Measurements from ENCODE around the gene SNX25.

Gene SNX25

DNA sequence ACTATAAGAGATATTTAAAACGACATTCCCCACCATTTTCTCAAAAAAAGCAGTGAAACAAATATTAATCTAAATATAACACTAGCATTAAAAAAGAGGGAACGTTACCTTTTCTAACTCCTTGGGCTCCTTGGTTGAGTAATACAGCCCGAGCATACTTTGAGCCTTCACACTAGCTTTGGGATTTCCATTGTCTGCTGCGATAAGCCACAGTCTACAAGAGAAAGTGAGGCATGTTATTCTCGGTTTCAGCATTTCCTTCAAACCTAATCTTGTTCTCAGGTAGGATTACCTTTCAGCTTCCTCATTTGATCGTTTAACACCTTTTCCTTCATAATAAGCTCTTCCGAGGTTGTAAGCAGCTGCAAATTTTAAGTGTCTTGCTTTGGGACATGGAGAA, 164.6 kb downstream of the SNX25 start:
- peaks cover 39% of the 10 kb centered on the region for H3K36me3 ChIP-seq (ENCODE audit: insufficient read depth, low read length)
- H3F3A ChIP-seq (ENCODE audit: insufficient read depth, low read length): no peaks in the 10 kb centered on the region
- H2AFZ ChIP-seq (ENCODE audit: low read length): no peak overlapping the region
- no peak for TF ChIP-seq EZH2 (IDR thresholded peaks at IDR 0.05; ENCODE audit: borderline replicate concordance, low read length)
- TF ChIP-seq, protein P1, sequence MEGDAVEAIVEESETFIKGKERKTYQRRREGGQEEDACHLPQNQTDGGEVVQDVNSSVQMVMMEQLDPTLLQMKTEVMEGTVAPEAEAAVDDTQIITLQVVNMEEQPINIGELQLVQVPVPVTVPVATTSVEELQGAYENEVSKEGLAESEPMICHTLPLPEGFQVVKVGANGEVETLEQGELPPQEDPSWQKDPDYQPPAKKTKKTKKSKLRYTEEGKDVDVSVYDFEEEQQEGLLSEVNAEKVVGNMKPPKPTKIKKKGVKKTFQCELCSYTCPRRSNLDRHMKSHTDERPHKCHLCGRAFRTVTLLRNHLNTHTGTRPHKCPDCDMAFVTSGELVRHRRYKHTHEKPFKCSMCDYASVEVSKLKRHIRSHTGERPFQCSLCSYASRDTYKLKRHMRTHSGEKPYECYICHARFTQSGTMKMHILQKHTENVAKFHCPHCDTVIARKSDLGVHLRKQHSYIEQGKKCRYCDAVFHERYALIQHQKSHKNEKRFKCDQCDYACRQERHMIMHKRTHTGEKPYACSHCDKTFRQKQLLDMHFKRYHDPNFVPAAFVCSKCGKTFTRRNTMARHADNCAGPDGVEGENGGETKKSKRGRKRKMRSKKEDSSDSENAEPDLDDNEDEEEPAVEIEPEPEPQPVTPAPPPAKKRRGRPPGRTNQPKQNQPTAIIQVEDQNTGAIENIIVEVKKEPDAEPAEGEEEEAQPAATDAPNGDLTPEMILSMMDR (IDR thresholded peaks at IDR 0.05; ENCODE audit: low read length): no peak
- no peaks in the 10 kb centered on the region for H3K9me2 ChIP-seq (ENCODE audit: low read depth, low read length)
- H3K27ac ChIP-seq (ENCODE audit: low read depth, low read length, poor library complexity, severe bottlenecking): no peak overlapping the region
- H3K9me3 ChIP-seq (ENCODE audit: low read length): no peaks in the 10 kb centered on the region
- no peak overlapping the region for H3K9ac ChIP-seq (ENCODE audit: low read length)
- no peak overlapping the region for H3K4me3 ChIP-seq (ENCODE audit: low read depth, low read length, poor library complexity, severe bottlenecking)
- H3K79me2 ChIP-seq (ENCODE audit: insufficient read depth, low read length): no peaks in the 10 kb centered on the region
- no peaks in the 10 kb centered on the region for H3K27me3 ChIP-seq (ENCODE audit: insufficient read depth, low read length)
- no peaks in the 10 kb centered on the region for H3K4me1 ChIP-seq (ENCODE audit: insufficient read depth, low read length, severe bottlenecking)
- no peaks in the 10 kb centered on the region for H4K20me1 ChIP-seq (ENCODE audit: insufficient read depth, low read length)
- H3K4me2 ChIP-seq (ENCODE audit: low read length): no peak overlapping the region

GRCh38 chr4:185374573-185374972, 165.2 kb downstream of the SNX25 start:
- Histone ChIP-seq H4K20me1 (ENCODE audit: insufficient read depth, low read length) (no peaks in the 10 kb centered on the region), H3F3A (ENCODE audit: insufficient read depth, low read length) (no peaks in the 10 kb centered on the region), H3K4me1 (ENCODE audit: insufficient read depth, low read length, severe bottlenecking) (no peaks in the 10 kb centered on the region), H3K9me3 (ENCODE audit: low read length) (no peaks in the 10 kb centered on the region), H2AFZ (ENCODE audit: low read length) (no peak overlapping the region), H3K4me3 (ENCODE audit: low read depth, low read length, poor library complexity, severe bottlenecking) (no peak overlapping the region), H3K4me2 (ENCODE audit: low read length) (no peak overlapping the region), H3K79me2 (ENCODE audit: insufficient read depth, low read length) (no peaks in the 10 kb centered on the region), H3K27ac (ENCODE audit: low read depth, low read length, poor library complexity, severe bottlenecking) (no peak overlapping the region), H3K9ac (ENCODE audit: low read length) (no peak overlapping the region), H3K9me2 (ENCODE audit: low read depth, low read length) (no peaks in the 10 kb centered on the region), H3K27me3 (ENCODE audit: insufficient read depth, low read length) (no peaks in the 10 kb centered on the region), H3K36me3 (ENCODE audit: insufficient read depth, low read length) (peaks cover 39% of the 10 kb centered on the region)
- TF ChIP-seq, protein P1 (IDR thresholded peaks at IDR 0.05; ENCODE audit: low read length): no peak
- TF ChIP-seq EZH2 (IDR thresholded peaks at IDR 0.05; ENCODE audit: borderline replicate concordance, low read length): no peak

DNA sequence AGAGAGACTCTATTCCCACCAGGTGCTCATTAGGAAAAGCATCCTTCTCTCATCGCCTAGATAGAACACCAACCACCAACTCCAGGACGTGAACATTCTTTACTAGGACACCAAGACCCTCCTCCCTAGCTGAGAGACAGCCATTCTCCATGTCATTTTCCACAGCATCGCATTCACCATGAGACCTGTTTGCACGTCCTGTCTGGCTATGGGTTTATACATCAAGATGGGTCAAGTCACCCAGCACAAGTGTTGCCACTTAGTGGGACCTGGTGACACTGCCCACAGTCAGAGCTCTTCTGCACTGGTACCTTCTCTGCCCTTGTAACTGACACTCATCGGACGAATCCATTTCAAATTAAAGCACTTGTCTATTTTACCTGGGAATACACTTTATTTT, 168.9 kb downstream of the SNX25 start:
- no peak overlapping the region for H3K27ac ChIP-seq (ENCODE audit: low read depth, low read length, poor library complexity, severe bottlenecking)
- H4K20me1 ChIP-seq (ENCODE audit: insufficient read depth, low read length): no peaks in the 10 kb centered on the region
- H3K4me2 ChIP-seq (ENCODE audit: low read length): no peak overlapping the region
- no peaks in the 10 kb centered on the region for H3K9me2 ChIP-seq (ENCODE audit: low read depth, low read length)
- H3F3A ChIP-seq (ENCODE audit: insufficient read depth, low read length): no peaks in the 10 kb centered on the region
- no peak overlapping the region for H3K4me3 ChIP-seq (ENCODE audit: low read depth, low read length, poor library complexity, severe bottlenecking)
- TF ChIP-seq, protein P1 (IDR thresholded peaks at IDR 0.05; ENCODE audit: low read length): no peak
- no peak for TF ChIP-seq EZH2 (IDR thresholded peaks at IDR 0.05; ENCODE audit: borderline replicate concordance, low read length)
- H3K36me3 ChIP-seq (ENCODE audit: insufficient read depth, low read length): peaks cover 21% of the 10 kb centered on the region
- no peak overlapping the region for H3K9ac ChIP-seq (ENCODE audit: low read length)
- no peaks in the 10 kb centered on the region for H3K27me3 ChIP-seq (ENCODE audit: insufficient read depth, low read length)
- no peak overlapping the region for H2AFZ ChIP-seq (ENCODE audit: low read length)
- H3K4me1 ChIP-seq (ENCODE audit: insufficient read depth, low read length, severe bottlenecking): no peaks in the 10 kb centered on the region
- peaks cover 7% of the 10 kb centered on the region; the same call in 1 of the 2 replicates for H3K9me3 ChIP-seq (ENCODE audit: low read length)
- no peaks in the 10 kb centered on the region for H3K79me2 ChIP-seq (ENCODE audit: insufficient read depth, low read length)
